Measurements from ENCODE around the gene MYBBP1A.

MYBBP1A gene

GRCh38 chr17:4497101-4497824 lies 57.9 kb downstream of the MYBBP1A start:
- H3K4me3 ChIP-seq (ENCODE audit: low read depth, low read length): no peak overlapping the region
- DNase-seq (ENCODE audit: low read depth): no peak

GRCh38 chr17:4492721-4493561 lies 62.2 kb downstream of the MYBBP1A start:
- no peak for DNase-seq (ENCODE audit: low read depth)
- H3K4me3 ChIP-seq (ENCODE audit: low read depth, low read length): no peak overlapping the region

GRCh38 chr17:4490637-4491061 lies 64.5 kb downstream of the MYBBP1A start:
- DNase-seq (ENCODE audit: low read depth): no peak
- no peak overlapping the region for H3K4me3 ChIP-seq (ENCODE audit: low read depth, low read length)

GRCh38 chr17:4490109-4490591 lies 65.0 kb downstream of the MYBBP1A start:
- no peak for DNase-seq (ENCODE audit: low read depth)
- H3K4me3 ChIP-seq (ENCODE audit: low read depth, low read length): no peak overlapping the region

- no peak for DNase-seq (ENCODE audit: low read depth)
- no peak overlapping the region for H3K4me3 ChIP-seq (ENCODE audit: low read depth, low read length)
Measured at GRCh38 chr17:4488989-4489595, 66.1 kb downstream of the MYBBP1A start.

All from skeletal muscle cell (primary cell).